A204.1 (cell line): Measurements from ENCODE around the gene MOB1B.
"Not testable (repeated sequence)": the region's sequence is repeated elsewhere in the genome, so short reads cannot be mapped to it uniquely, and the experiment has no call there.

Experiments
- FAIRE-seq: peaks from 2 replicates; lab custom pipeline; 2012; peaks lifted over from hg19 to GRCh38; lab: Jason Lieb, UNC

Gene MOB1B

DNA sequence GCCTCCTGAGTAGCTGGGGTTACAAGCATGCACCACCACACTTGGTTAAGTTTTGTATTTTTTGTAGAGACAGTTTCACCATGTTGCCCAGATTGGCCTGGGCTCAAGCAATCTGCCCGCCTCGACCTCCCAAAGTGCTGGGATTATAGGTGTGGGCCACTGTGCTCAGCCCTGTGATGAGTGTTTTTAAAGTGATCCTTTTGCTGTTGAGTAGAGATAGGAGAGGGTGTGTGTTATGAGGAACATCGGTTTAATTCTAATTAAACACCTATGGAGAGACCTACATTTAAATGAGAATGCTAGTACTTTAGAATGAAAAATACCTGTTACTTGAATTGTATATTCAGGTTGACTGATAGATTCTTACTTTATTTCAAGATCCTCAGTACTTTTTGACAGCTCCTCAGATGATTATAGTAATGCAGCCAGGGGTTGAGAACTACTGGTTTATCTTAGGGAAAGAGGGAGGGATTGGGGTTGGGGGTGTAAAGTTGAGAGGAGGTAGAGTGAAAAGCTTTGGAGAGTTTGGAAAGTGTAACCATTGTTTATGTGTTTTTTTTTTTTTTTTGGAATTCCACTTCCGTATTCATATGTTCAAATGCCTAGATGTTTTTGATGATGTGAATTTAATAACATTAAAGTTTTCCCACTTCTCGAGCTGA is 54.5 kb downstream of the MOB1B start:
- no peak for FAIRE-seq

DNA sequence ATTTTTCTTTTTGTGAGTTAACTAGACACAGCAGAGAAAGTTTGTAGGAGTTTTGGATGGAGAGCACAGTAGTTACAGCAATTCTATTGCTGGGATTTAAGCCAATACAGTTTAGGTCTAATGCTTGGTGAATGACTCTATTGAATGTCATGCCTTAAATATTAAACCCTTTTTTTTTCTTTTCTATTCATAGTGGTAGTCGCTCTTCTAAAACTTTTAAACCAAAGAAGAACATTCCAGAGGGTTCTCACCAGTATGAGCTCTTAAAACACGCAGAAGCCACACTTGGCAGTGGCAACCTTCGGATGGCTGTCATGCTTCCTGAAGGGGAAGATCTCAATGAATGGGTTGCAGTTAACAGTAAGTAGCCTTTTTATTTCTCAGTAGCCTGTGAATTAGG is 56.5 kb downstream of the MOB1B start:
- no peak for FAIRE-seq

DNA sequence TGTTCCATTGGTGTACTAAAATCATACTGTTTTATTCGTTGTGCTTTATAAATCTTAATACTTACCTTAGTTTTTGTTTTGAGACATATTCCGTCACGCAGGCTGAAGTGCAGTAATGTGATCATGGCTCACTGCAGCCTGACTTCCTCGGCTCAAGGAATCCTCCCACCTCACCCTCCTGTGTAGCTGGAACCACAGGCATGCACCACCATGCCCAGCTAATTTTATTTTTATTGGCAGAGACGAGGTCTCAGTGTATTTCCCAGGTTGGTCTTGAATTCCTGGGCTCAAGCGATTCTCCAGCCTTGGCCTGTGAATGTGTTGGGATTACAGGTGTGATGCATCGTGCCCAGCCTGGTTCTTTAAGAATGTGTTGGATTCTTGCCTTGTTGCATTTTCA is 66.9 kb downstream of the MOB1B start:
- no peak for FAIRE-seq

DNA sequence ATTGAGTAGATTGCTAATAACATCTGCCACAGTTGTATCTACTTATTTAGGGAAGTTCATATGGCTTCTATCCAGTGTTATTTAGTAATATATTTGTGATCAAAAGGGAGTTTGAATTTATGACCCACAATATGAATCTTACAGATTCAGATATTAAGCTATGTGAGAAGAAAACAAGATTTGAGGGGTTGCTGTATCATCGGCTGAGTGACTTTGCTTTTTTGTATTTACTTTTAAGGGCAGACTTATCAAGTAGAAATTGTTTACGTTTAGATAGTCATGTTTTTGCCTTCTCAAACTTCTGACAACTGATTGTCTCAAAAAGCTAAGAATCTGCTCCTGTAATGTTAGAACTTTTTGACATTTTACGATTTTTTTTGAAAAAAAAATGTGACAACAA is 74.1 kb downstream of the MOB1B start:
- no peak for FAIRE-seq

DNA sequence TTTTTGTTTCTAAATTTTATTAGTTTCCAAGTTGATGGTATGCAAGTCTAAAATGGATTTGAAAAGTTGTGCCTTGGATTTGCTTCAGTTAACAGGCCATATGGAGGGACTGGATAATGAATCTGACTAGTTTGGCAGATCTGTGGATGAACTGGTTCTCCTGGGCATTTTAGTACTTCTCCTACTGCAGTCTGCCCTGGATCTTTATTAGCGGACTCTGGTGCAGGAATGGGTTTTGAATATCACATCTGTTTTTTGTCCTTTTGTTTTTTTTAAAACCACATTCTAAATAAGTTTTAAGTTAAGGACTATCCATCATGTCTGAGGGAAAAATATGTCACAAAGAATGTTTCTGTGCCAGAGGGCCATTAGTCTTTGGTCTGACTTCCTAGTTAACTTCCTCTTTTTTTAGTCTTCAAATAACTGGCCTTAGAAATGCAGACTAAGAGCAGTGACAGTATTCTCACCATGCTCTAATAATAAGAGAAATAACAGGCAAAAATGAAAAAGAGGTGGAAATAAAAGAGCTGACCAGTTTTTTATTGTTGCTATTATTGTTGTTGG is 77.4 kb downstream of the MOB1B start:
- no peak for FAIRE-seq

DNA sequence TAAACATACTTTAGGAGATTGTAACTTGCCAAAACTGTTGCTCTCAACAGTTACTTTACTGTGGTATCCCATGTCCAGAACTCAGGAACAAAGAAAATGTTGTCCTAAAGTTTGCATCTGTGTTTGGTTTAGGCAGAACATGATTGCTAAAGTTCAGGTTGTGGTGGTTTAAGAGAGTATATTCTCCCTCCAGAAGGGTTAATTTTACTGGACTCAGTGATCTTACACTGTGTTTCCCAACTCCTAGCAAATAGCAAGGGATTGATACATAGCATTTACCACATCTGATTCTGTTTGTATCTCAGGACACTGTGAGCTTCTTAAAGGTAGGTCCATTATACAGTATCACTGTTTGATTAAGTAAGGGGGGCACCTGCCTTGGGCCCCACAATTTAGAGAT is 78.0 kb downstream of the MOB1B start:
- FAIRE-seq, result no peak

DNA sequence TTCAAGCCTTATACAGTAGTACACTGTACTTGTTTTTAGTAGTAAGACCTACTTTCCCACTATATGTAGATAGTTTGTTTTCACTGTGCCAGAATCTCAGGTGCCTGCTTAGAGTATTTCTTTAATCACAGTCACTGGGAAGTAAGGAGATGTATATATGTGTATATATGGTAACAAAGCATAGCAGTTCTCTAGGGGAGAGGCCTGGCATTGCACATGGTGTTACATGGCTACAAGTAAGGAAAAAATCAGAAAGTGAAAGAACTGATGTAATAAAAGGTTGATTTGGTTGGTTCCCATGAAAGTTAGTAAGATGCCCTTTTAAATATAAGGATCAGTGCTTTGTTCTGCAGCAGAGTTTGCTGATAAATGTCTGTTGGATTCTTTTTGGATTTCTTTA is 81.9 kb downstream of the MOB1B start:
- no peak for FAIRE-seq

DNA sequence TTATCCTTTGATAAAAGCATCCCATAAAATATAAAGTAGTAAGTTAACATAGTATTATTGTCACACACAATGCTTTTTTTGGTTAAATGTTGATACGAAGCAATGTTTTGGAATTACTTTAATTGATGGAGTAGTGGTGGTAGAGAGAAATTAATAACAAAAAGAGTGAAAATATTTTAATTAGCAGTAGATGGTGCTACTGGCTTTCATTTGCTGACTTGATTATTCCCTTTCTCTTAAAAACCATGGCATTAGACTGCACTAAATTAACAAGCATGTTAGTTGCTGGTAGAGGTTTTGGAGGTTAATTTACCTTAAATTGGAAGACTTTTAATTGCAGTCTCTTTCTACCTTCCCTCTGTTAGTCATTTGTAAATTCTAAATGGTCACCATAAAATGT is 82.4 kb downstream of the MOB1B start:
- FAIRE-seq, result no peak

DNA sequence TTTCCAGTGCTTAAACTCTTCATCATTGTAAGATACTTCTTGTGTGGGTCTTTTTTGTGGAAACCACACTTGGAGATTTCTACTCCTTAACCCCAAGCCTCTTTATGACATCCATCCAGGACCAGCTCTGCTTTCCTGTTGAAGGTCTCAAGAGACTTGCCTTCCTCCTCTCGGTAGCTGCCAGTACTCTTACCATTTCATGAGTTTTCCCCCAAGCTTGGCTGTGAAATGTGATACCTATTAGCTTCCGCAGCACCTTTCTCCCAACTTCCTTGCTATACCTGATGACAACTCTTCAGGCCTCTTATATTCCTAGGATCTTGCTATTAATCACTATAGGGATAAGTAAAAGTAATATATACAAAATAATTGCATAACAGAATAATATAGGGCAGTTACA is 89.4 kb downstream of the MOB1B start:
- FAIRE-seq, result no peak

DNA sequence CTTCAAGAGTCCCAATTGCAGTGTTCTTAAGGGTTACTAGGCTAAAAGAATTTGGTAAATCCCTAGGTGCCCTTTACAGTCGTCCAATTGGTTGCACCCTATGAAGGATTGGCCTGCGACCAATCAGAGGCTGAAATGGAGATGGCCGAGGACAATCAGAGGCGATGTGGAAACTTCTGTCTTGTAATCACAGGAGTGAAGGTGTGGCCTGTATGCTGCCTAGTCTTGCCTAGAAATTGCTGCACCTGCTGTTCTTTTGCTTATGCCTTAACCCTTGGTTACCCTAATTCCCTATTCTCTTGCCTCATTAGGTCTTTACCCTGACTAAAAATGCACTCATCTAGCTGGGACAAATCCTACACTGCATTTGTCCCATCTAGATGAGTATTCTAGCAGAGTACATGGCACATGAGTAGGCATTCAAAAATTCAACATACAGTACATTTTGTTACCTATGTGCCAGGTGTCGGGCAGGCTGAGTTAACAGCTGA is 90.3 kb downstream of the MOB1B start:
- no peak for FAIRE-seq

DNA sequence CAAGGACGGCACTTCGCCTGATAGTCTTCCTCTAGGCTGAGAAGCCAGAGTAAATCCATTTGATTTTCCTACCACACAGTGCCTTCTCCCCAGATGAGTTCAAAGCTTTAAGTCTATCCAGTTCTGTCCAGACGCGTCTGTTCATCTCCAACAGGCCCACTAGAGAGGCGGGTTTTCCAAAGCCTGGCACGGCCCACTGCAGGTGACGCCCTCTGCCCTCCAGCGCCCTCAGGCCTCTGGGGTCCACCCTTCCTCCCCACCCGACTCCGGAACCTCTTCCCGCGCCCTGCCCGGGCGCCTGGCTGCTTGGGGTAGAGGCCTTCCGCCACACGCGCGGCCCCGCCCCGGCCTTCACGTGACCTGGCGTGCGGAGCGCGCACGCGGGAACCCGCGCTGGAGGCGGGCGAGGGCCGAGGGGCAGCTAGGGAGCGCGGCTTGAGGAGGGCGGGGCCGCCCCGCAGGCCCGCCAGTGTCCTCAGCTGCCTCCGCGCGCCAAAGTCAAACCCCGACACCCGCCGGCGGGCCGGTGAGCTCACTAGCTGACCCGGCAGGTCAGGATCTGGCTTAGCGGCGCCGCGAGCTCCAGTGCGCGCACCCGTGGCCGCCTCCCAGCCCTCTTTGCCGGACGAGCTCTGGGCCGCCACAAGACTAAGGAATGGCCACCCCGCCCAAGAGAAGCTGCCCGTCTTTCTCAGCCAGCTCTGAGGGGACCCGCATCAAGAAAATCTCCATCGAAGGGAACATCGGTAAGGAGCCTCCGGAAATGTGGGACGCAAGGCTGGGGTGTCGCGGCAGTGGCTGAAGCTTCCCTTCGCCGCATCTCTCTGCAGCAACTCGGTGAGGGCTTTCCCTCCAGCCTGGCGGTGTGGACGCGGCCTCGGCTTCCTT is 91.3 kb downstream of the MOB1B start, which contains the start of gene DCK:
Gene DCK, plus strand, starts transcription at position 469 of the 888 bp plus-strand sequence. Its CDS starts 187 bp downstream, at position 656.
- FAIRE-seq, result no peak

DNA sequence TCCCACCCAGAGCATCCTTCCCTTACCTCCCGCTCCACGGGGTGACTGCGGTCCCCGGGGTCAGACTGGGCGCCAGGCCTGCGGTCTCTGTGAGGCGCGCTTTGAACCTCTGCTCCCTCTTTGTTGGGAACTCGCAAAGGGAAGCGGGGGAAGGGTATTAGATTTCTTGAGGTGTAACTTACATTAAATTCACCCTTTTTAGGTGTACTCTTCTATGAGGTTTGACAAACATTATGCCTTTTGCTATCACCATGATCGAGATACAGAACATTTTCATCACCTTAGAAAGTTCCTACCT is 91.8 kb downstream of the MOB1B start:
- FAIRE-seq, result no peak

DNA sequence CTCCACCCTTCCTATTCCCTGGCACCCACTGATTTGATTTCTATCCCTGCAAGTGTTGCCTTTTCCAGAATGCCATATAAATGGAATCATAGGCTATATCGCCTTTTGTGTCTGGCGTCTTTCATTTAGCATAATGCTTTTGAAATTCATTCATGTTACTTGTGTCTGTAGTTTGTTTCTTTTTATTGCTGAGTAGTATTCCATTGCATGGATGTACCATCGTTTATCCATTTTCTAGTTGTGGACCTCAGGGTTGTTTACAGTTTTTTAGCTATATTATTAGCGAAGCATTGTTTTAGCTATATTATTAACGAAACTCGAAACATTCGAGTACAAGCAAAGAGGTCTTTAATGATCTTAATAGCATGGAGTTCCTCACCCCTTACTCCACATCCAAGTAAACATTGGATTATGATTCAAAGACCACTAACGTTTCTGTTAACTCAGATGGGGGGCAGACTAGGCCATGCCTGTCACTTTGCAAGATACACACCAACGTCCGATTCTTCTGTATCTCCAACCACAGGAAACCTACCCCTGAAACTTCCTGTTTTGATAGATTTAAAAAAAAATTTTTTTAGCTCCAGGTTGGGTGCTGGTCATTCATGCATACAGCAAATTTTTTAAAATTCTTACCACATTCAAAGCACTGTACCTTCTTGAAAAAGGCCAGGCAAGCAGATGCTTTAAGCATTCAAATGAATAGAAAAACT is 92.4 kb downstream of the MOB1B start:
- FAIRE-seq, result no peak

DNA sequence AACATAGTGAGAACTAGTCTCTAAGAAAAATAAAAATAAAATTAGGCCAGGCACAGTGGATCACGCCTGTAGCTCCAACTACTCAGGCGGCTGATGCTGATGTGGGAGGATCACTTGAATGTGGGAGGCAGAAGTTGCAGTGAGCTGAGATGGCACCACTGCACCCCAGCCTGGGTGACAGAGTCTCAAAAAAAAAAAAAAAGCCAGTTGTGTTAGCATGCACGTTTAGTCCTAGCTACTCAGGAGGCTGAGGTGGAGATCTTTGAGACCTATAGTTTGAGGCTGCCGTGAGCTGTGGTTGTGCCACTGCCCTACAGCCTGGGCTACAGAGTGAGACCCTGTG is 93.8 kb downstream of the MOB1B start:
- FAIRE-seq, result no peak

DNA sequence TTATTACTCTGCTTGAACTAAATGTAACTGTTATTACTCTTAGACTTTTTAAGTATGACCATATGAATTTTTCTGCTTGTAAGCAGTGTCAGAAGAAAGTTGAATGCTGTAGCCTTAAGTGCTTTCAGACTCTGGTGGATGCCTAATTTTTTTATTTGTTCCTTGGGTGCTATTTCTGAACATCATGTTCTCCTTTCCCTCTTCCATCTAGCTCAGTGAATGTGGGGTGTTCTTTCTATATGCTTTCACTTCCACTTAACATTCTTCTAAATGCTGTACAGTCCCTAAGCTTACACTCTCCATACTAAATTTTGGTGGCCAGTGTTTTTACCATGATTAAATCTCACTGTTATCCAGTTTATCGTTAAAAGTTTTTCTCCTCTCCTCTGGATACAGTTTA is 94.9 kb downstream of the MOB1B start:
- FAIRE-seq, result no peak

DNA sequence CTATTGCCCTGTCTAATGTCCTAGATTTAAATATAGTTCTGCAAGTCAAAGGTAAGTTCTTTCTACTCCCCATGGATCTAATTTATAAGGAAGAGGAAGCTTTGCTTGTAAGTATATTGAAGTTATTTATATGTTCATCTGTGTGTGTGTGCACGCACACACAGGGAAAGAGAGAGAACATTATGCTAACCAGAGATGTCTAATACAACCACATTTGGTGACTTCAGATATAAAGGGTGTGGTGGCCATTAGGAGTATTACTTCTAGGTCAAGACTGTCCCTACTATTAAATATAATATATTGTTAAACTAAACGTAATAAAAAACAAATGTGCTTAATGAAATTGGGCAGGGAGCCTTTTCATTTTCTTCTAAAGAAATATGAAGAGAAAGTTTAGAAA is 95.4 kb downstream of the MOB1B start:
- no peak for FAIRE-seq

DNA sequence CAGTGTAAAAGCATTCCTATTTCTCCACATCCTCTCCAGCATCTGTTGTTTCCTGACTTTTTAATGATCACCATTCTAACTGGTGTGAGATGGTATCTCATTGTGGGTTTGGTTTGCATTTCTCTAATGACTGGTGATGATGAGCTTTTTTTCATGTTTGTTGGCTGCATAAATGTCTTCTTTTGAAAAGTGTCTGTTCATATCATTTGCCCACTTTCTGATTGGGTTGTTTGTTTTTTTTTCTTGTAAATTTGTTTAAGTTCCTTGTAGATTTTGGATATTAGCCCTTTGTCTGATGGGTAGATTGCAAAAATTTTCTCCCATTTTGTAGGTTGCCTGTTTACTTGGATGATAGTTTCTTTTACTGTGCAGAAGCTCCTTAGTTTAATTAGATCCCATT is 97.5 kb downstream of the MOB1B start:
- FAIRE-seq, result not testable (repeated sequence)

DNA sequence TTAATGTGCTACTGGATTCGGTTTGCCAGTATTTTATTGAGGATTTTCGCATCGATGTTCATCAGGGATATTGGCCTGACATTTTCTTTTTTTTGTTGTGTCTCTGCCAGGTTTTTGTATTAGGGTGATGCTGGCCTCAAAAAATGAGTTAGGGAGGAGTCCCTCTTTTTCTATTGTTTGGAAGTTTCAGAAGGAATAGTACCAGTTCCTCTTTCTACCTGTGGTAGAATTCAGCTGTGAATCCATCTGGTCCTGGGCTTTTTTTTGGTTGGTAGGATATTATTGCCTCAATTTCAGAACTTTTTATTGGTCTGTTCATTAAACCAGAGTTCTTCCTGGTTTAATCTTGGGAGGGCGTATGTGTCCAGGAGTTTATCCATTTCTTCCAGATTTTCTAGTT is 99.2 kb downstream of the MOB1B start:
- FAIRE-seq, result not testable (repeated sequence)

DNA sequence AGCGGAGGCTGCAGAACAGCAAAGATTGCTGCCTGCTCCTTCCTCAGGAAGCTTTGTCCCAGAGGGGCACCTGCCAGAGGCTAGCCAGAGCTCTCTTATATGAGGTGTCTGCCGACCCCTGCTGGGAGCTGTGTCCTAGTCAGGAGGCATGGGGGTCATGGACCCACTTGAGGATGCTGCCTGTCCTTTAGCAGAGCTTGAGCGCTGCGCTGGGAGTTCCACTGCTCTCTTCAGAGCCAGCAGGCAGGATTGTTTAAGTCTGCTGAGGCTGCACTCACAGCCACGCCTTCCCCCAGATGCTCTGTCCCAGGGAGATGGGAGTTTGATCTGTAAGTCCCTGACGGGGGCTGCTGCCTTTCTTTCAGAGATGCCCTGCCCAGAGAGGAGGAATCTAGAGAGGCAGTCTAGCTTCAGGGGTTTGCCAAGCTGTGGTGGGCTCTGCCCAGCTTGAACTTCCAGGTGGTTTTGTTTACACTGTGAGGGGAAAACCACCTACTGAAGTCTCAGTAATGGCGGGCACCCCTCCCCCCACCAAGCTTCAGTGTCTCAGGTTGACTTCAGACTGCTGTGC is 102.2 kb downstream of the MOB1B start:
- FAIRE-seq, result no peak

DNA sequence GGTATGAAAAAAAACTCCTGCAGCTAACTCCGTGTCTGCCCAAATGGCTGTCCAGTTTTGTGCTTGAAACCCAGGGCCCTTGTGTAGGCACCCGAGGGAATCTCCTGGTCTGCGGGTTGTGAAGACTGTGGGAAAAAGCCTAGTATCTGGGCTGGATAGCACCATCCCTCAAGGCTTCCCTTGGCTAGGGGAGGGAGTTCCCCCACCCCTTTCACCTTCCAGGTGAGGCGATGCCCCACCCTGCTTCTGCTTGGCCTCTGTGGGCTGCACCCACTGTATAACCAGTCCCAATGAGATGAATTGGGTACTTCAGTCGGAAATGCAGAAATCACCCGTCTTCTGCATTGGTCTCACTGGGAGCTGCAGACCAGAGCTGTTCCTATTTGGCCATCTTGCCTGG is 102.9 kb downstream of the MOB1B start:
- FAIRE-seq, result not testable (repeated sequence)

DNA sequence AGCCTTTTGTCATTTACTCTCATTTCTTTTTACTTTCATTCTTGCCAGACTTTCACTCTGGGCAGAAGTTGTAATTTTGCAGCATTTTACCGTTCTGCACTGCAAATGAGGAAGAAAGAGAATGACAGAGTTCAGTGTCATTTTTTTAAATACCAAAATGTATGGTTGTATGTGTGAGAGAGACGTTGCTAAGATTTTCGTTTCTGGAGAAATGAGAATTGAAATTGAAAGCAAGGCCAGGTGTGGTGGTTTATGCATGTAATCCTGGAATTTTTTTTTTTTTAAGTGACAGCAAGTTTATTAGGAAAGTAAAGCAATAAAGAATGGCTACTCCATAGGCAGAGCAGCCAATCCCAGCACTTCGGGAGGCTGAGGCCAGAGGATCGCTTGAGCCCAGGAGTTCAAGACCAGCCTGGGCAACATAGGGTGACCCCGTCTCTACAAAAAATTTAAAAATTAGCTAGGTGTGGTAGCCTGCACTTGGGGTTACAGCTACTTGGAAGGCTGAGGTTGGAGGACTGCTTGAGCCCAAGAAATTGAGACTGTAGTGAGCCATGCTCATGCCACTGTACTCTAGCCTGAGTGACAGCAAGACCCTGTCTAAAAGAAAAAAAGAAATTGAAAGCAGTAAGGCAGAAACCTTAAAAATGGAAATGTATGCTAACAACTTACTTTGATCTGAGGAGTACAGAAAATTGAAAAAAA is 104.2 kb downstream of the MOB1B start:
- no peak for FAIRE-seq

DNA sequence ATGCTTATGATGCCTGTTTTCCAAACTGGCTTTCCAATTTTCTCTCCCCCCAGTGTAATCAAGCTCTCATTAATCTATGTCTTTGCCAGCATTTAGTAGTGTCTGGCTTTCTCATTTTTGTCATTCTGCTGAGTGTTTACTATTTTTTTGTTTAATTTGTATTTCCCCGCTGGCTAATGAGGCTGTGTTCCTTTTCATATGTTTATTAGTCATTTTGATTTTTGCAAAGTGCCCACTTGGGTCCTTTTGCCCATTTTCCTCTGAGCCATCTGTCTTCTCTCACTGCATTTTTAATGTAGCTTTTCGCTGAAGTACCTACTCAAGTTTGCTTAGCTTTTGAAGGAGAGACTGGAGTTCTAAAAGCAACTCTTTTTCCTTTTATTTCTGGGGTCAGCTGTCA is 106.0 kb downstream of the MOB1B start:
- no peak for FAIRE-seq
